ENCODE data around the gene GAPT.

GAPT gene

DNA sequence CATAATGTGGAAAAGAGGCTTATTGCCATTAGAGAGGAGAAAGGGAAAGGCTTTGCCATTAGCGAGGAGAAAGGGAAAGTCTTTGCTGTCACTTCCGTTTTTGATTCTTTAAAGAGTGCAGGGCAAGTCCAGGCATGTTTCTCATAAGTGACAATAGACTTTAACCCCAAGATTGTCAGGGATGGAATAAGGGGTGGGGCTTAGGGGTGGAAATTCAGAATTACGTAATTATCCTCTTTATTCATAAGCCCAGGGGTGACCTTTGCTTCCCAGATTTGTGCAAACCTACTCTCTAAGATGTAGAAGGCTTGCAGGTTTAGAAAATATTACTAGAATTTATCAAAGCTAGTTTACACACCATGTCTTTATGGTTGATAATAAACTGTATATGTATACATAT, 29.1 kb upstream of the GAPT start:
- no peak for DNase-seq

DNA sequence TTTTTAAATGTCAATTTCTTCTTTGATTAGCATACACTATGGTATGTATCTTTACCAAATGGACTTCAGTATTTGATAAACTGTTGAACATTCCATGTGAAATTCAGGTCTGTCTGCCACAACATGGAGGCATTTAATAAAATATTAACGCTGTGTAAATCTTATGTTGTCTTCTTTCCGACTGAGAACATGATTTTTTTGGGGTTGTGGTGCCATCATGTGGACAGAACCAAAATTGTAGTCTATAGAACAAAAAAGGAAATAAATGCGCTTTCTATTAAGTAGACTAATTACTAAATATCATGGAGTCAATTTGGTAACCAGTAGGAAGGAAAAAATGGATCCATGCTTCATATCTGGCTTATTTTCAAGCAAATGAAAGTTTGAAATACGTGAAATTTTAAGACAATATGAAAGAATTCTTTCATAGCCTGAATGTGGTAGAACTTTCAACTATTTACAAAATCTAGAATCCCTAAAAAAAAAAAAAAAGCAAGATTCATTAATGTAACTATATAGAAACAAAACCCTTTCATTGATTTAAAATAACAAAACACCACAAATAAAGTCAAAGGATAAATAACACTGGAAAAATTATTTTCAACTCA, 28.5 kb upstream of the GAPT start:
- DNase-seq, result peak in 2 of 14 donors; percentile 10 to 11

DNA sequence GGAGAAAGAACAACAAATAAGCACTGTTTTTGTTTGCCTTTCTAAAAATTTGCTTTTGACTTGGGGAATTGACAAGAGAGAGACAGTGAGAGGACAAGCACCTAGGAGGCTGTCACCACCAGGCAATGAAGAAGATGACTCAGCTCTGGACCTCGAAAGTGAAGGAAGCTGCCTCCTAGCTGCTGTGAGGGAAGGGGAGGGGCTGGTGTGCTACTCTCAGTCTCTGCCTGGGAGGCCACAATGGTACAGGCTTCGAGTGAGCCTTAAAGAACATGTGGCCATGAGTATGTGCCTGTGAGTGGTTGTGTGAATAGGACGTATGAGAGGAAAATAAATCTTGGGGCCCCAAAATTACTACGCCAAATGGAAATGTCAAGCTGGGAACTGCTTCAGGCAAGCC, 24.3 kb upstream of the GAPT start:
- DNase-seq, result peak in 2 of 14 donors; percentile 3 to 8

DNA sequence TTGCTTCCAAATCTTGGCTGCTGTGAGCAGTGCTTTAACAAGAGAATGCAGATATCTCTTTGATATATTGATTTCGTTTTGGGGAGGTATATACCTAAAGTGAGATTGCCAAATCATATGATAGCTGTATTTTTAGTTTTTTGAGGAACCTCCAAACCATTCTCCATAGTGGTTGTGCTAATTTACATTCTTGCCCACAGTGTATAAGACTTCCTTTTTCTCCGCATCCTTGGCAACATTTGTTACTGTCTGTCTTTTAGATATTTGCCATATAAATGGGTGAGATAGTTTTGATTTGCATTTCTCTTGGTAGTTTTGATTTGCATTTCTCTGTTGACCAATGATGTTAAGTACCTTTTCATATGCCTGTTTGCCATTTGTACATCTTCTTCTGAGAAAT, 21.3 kb upstream of the GAPT start:
- no peak for DNase-seq

DNA sequence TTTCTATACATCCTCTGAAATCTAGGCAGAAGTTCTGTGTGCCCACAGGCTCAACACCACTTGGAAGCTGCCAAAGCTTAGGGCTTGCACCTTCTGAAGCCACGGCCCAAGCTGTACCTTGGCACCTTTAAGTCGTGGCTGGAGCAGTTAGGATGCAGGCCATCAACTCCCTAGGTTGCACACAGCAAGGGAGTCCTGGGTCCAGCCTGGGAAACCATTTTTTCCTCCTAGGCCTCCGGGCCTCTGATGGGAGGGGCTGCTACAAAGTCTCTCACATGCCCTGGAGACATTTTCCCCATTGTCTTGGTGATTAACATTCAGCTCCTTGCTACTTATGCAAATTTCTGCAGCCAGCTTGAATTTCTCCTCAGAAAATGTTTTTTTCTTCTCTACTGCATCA, 15.8 kb upstream of the GAPT start:
- no peak for DNase-seq

DNA sequence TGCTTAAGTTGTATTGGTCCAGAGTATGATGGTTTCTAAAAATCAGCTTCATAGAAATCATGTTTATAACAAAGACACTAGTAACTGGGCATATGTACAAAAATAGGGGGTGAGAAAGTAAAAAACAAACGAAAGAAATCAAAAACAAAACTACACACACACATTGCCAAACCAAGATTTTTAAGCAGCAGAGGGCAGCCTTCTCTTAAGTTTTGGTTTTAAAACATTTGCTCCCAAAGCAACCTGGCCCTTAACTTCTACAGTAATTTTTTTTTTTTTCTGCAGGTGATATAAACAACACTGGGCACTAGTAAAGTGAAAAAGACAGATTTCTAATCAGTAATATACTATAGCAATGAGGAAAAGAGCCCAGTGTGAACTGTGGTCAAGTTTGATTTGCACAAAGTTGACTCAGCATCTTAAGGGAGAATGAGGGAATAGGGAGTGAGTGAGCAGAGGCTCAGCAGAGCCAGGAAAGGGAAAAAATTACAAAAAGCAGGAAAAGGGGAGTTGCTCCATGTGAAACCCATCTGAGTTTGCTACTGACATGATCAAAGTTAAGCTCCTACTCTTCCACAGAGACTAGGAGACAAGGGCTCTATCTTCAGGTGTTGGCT, 13.4 kb upstream of the GAPT start:
- DNase-seq, result no peak

DNA sequence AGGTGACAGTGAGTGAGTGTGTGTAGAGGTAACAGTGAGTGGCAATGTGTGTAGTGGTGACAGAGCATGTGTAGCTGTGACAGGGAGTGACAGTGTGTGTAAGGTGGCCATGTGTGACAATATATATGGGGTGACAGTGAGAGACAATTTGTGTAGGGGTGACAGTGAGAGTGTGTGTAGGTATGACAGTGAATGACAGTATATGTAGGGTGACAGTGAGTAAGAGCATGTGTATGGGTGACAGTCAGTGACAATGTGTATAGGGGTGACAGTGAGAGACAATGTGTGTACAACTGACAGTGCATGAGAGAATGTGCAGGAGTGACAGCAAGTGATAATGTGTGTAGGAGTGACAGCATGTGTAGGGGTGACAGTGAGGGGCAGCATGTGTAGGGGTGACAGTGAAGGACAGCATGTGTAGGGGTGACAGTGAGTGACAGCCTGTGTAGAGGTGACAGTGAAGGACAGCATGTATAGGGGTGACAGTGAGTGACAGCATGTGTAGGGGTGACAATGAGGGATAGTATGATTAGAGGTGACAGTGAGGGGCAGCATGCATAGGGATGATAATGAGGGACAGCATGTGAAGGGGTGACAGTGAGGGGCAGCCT, 10.1 kb upstream of the GAPT start:
- no peak for DNase-seq

DNA sequence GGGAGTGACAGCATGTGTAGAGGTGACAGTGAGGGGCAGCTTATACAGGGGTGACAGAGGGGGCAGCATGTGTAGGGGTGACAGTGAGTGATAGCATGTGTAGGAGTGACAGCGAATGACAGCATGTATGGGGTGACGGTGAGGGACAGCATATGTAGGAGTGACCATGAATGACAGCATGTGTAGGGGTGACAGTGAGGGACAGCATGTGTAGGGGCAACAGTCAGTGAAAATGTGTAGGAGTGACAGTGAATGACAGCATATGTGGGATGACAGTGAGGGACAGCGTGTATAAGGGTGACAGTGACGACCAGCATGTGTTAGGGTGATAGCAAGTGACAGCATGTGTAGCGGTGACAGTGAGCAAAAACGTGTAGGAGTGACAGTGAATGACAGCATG, 9.4 kb upstream of the GAPT start:
- no peak for DNase-seq

DNA sequence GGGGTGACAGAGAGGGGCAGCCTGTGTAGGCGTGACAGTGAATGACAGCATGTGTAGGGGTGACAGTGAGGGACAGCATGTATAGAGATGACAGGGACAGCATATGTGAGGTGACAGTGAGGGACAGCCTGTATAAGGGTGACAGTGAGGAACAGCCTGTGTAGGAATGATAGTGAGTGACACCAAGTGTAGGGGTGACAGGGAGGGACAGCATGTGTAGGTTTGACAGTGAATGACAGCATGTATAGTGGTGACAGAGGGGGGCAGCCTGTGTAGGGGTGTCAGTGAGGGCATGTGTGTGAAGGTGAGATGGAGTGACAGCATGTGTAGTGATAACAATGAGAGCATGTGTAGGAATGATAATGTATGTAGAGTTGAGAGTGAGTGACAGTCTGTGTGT, 8.7 kb upstream of the GAPT start:
- DNase-seq, result no peak

DNA sequence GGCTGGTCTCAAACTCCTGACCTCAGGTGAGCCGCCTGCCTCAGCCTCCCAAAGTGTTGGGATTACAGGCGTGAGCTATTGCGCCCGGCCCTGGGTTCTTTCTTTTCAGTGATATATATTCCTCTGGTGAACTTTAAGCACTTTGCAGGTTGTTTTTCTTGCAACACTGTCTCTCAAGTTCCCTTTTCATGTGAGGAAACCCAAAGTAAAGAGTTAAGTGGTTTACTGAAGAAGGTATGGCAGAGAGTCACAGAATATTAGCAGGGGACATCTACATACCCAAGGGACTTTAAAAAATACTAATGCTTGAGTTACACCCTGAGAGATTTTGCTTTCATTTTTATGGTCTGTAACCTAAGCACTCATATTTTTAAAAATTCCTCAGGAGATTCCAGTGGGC, 6.7 kb upstream of the GAPT start:
- no peak for DNase-seq

DNA sequence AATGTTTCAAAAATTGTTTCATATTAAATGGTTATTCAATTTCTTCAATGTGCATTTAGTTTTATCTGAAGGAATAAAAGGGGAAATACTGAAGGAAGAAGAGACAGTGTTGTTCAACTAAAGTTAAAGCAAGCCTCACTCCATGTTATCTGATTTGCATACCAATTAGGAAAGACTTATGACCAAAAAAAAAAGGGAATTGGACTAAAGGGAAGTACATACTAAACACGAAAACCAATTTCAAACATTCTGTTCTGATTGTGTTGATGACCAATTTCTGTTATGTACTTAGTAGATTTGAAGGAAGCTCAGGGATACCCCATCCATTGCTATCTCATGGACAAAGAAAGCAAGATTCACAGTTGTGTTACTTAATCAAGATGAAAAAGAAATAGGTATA, 4.9 kb upstream of the GAPT start:
- no peak for DNase-seq

DNA sequence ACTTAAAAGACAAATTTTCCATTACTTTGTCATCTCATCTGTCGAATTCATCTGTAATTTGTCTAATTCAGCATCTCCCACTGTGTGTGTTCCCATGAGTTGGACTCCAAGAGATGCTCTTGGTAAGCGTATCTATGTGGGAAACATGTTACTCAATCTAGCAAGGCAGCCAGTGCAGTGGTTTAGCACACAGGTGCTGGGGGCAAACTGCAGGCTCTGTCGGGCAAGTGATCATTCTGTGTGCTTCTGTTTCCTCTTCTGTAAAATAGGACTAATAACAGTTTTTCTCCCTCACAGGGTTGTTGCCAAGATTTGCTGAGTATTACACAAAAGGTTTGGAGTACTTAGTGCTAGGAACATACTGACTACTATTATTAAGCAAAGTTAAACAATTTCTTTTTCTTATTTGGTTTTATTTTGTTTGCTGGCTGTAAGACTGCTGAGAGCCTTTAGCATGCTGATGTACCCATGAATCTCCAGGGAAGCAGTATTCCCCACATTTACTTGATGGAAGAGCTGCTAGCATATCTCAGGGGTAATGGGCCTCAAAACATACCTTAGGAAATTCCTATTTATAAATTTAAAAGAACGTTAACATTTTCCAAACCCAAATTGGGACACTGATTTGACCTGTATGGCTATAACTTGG, 709 bp upstream of the GAPT start:
- no peak for DNase-seq

DNA sequence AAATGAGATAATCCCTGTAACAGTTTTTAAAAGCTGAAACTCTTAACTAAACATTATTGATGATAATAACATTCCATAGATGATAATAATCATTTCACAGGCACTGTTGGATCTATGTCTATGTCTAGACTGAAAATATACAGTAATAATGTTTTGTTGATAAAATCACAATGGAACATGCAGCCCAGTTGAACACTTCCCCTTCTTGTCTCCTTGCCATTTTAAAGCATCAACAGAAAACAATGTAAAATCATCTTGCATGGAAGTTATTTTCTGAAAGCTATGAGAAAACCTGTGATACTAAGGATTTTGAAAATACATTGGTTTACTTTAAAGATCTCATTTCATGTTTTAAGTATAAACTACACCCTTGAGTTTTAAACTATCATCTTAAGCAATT, 1.9 kb downstream of the GAPT start:
- DNase-seq, result no peak

DNA sequence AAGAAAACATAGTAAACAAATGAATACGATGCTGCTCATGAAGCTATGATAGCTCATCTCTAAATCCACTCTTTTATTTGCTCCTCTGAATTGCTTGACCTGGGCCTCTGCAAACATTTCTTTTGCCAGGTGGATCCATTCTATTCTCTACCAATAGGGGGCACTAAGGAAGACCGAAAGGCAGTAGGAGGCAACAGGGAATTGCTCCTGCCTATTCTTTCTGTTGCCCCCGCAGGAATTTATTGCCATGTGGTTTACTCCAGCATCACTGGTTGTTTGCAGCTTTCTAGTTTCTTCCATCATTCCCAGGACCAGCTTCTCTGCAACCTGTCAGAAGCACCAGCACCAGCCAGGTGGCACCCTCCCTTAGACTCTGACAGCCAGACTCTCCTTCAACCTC, 5.3 kb downstream of the GAPT start:
- DNase-seq, result no peak

DNA sequence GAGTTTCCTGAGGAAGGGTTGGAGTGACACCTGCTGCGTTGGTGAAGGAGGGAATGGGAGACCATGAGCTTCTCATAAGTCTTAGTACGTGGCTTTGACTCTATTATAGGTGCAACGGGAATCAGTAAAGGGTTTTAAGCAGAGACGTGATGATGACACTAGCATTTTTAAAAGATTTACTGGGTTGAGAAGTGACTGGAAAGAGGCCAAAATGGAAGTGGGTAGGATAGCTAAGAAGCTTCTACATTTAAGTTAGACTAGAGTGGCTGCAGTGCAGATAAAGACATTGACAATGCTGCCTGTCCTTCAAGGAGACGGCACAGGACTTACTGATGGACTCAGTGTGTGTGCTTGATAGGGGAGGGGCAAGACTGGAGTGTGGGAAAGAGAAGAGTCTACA, 6.2 kb downstream of the GAPT start:
- no peak for DNase-seq

DNA sequence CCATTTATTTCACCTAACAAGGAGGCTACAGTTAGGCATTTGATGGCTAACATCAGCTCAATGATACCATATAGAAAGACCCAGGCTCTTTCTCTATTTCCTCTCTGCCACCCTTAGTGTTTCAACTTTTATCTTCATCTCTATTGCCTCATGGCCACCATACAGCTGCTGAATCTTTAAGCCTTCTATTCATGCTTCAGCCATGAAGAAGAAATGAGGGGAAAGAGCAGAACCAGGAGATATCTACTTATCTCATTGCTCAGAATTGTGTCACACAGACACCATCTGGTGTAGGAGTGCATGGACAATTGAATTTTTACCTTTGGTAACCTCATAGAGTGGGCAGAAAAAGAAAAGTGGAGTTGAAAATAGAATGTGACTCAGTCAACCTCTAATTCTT, 6.7 kb downstream of the GAPT start:
- no peak for DNase-seq

DNA sequence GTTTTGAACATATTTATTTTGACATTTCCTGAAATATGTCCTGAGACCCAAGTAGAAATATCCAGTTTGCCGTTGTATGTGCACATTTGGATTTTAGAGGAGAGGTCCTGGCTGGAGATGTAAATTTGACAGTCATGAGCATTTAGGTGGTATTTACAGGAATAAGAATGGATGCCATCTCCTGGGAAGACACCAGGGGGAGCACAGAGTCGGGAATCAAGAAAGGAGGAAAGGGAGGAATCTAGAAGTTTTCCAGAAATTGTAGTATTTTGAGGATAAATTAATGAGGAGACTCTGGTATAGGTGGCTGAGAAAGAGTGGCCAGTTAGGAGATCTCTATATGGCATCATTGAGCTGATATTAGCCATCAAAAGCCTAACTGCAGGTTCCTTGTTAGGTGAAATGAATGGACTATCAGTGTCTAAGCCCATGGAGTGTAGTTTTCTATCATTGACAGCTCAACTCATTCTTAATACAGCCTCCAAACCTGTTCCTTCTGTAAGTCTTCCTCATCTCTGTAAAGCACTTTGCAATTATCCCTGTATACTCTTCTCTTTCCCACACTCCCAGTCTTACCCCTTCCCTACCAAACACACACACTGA, 7.2 kb downstream of the GAPT start:
- DNase-seq, result peak in 2 of 14 donors; percentile 1 to 4

DNA sequence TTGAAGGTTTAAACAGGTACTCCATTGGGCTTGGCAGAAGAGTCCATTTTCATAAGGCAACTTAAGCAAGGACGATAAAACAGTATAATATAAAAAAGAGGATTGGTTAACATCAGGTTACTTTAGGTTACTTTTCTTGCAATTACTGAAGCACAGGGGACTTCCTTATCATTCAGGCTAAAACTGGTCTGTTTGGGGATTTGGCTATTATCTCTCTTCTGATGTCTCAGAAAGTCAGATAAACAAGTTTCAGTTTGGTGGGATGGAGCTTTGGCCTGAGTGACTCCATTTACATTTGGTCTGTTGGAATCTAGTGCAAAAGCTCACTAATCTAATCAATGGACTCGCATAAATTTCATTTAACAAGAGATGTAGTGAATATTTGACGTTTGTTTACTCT, 8.0 kb downstream of the GAPT start:
- DNase-seq, result no peak

DNA sequence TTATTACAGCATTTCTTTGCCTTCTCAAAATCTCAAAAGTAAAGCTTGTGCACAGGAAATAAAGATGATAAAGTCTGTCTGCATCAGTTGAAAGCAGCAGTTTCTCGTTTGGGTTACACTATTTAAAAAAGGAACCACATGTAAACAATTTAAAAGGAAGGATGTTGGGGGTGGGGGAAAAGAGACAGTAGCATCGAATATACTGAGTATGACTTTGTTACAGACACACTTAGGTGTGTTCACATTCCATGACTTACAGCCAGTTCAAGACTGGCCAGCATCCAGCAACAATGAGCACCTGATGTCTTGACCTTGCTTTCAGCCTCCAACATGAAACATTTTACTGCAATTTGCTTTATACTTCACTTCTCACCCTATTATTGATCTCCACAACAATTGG, 8.7 kb downstream of the GAPT start:
- DNase-seq, result no peak

DNA sequence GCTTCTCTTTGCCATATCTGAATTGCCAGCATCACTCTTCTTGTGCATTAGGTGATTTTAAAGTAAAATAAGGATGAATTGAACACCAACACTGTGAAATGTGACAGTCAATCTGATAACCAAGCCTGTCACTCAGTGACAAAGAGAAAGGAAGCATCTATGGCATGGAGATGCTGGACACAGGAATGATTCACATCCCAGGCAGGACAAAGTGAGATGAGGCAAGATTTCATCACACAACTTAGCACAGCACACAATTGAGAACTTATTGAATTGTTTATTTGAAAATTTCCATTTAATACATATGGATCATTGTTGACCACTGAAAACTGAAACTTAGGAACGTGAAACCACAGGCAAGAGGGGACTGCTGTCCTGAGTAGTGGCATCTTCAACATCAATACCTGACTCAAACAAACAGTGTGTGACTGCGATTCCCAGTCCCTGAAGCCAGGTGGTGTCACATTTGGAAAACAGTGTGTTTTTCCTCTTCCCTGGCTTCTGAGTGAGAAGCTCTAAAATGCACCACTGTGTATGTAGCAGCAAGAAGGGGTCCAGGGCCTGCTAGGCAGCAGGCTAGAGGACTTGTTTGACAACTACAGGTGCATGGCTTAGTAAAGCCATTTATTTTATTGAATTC, 10.7 kb downstream of the GAPT start:
- no peak for DNase-seq

DNA sequence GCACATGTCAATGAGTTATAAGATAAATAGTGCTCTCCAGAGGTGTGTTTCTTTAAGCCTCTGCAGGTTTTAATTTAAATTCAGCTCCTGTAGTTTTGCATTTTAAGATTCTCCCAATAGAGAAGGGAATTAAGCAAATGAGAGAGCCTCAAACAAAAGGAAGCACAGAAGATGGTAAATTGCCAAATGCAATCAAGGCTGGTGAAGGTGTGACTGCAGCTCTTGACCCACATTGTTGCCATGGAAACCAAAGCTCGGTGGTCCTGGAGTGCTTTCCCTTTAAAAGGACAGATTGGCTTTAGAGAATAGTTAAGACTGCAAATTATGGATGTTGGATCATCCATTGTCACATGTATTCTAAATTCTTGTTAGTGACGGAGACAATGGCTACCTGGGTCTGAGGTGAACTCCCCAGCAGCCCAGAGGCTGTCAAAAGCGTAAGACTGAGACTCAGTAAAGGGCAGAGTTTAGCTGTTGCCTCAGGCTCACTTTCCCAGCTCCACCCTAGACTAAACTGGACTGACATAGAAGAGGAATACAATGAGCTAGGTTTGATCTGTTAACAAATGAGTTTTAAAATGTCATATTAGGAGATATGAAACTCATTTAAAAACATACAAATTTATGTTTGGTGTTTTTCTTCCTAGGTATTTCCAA, 12.3 kb downstream of the GAPT start:
- no peak for DNase-seq

DNA sequence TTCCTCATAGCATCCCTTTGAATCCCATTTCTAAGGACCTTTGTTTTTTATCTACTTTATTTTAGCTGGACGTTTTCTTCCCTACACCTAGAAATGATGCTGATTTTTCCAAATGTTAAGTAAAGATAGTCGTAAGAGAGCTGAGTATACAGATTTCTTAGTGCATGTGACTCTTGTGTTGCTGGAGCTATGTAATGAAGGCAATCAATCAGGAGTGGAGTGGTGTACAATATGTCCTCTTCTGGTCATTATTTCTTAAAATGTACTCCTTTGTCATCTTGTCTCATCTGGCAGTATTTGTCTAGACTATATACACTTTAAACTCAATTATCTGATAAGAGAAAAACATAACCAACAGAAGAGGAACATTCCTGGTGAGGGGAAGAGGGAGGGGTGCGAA, 13.5 kb downstream of the GAPT start:
- DNase-seq, result no peak

DNA sequence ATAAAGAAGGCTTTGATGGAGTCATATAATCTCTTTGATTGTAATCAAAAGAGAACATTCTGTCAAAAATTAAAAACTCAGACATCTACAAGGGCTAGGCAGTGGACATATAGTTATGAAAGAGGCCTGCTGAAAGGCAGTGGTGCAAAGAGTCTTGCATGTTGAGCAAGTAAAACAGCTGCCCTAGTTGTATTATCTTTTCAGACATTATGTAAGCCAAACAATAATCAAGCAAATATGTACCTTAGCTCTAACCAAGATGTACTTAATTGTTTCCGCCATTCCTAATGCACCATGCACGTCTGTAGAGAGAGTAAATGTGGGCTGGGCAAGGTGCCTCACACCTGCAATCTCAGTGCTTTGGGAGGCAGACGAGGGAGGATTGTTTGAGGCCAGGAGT, 14.3 kb downstream of the GAPT start:
- DNase-seq, result no peak

All from C1 segment of cervical spinal cord (tissue), 14 donors.